H1 (cell line): ENCODE results near the gene MBTPS2. TPM values are rescaled to one million over a fixed set of nuclear protein-coding genes. Genes with fewer than 3 reads are reported as not detected.

Experiments used
- CTCF ChIA-PET: fragments of 300-600 bp; sonication (Branson Sonifier 250); formaldehyde crosslinking; loops from one replicate; lab custom pipeline; 2021; ENCODE audit not compliant: partially characterized antibody; lab: Charles Lee
- POLR2A ChIA-PET: fragments of 300-600 bp; sonication (Branson Sonifier 250); formaldehyde crosslinking; loops from one replicate; lab custom pipeline; 2021; ENCODE audit warnings: inconsistent platforms; ENCODE audit not compliant: partially characterized antibody; lab: Charles Lee
- DNase-seq, 2 experiments: peaks; one replicate each; pipeline versions ENCODE4 v3.0.0 to v3.0.0-alpha.2; 2010 to 2022; ENCODE audit warnings: low spot score in 2 of 2, low read depth in 1 of 2, mixed read lengths in 1 of 2
- FAIRE-seq: peaks from 2 replicates; lab custom pipeline; 2011; peaks lifted over from hg19 to GRCh38; lab: Jason Lieb, UNC
- H2AFZ ChIP-seq: 2 replicates; pipeline ENCODE4 v1.8.1; 2012; ENCODE audit warnings: low read length, inconsistent platforms
- H2AK5ac ChIP-seq: 2 replicates; pipeline ENCODE4 v1.6.1; 2013; ENCODE audit warnings: low read depth, low read length
- H2BK120ac ChIP-seq: replicated peaks from 2 replicates; pipeline ENCODE3; 2013; ENCODE audit warnings: low read depth, low read length, inconsistent platforms
- H2BK12ac ChIP-seq: 2 replicates; pipeline ENCODE4 v1.6.1; 2013; ENCODE audit warnings: low read depth, low read length
- H2BK15ac ChIP-seq: 2 replicates; pipeline ENCODE4 v1.6.1; 2013; ENCODE audit warnings: low read length
- H2BK20ac ChIP-seq: 2 replicates; pipeline ENCODE4 v1.6.1; 2013; ENCODE audit warnings: low read length
- H2BK5ac ChIP-seq: 2 replicates; pipeline ENCODE4 v1.6.1; 2013; ENCODE audit warnings: low read depth, low read length
- H3K14ac ChIP-seq: 2 replicates; pipeline ENCODE4 v1.6.1; 2013; ENCODE audit warnings: inconsistent platforms; ENCODE audit not compliant: insufficient read length
- H3K18ac ChIP-seq: 2 replicates; pipeline ENCODE4 v1.6.1; 2013; ENCODE audit warnings: low read length; ENCODE audit errors: extremely low read depth
- H3K23ac ChIP-seq: 2 replicates; pipeline ENCODE4 v1.6.1; 2013; ENCODE audit warnings: inconsistent platforms; ENCODE audit not compliant: insufficient read length
- H3K23me2 ChIP-seq: 2 replicates; pipeline ENCODE4 v1.6.1; 2013; ENCODE audit warnings: low read depth, low read length
- H3K27ac ChIP-seq: 2 replicates; pipeline ENCODE4 v1.6.1; 2011; ENCODE audit warnings: low read depth, low read length, inconsistent platforms
- H3K27me3 ChIP-seq, 4 experiments: replicated peaks in 1 of 4; 1 replicate in 1 of 4; 2 replicates in 3 of 4; pipeline versions ENCODE4 v1.6.1 to v1.8.1; 2011 to 2013; ENCODE audit warnings: low read length in 3 of 4, mild to moderate bottlenecking in 3 of 4, inconsistent platforms in 2 of 4, mixed read lengths in 2 of 4, moderate library complexity in 1 of 4; ENCODE audit not compliant: control insufficient read depth in 3 of 4, insufficient read depth in 3 of 4; ENCODE audit errors: extremely low read depth in 1 of 4
- H3K36me3 ChIP-seq, 4 experiments: 2 replicates each; pipeline versions ENCODE4 v1.6.1 to v1.8.1; 2011 to 2013; ENCODE audit warnings: mild to moderate bottlenecking in 4 of 4, low read length in 3 of 4, moderate library complexity in 2 of 4, control low read depth in 1 of 4, inconsistent platforms in 1 of 4; ENCODE audit not compliant: insufficient read depth in 4 of 4, control insufficient read depth in 2 of 4
- H3K4ac ChIP-seq: replicated peaks from 2 replicates; pipeline ENCODE3; 2013; ENCODE audit warnings: low read length, low read depth, mixed read lengths, inconsistent platforms; ENCODE audit not compliant: insufficient read length
- H3K4me1 ChIP-seq, 4 experiments: replicated peaks in 1 of 4; 1 replicate in 1 of 4; 2 replicates in 3 of 4; pipeline versions ENCODE4 v1.6.1 to v1.8.1; 2011 to 2013; ENCODE audit warnings: low read length in 3 of 4, inconsistent platforms in 2 of 4, mixed read lengths in 1 of 4; ENCODE audit not compliant: insufficient read depth in 4 of 4, control insufficient read depth in 3 of 4
- H3K4me2 ChIP-seq, 2 experiments: 2 replicates each; pipeline versions ENCODE4 v1.6.1 to v1.8.1; 2011 to 2013; ENCODE audit warnings: low read depth in 2 of 2, low read length in 2 of 2, control low read depth in 1 of 2, inconsistent platforms in 1 of 2, mild to moderate bottlenecking in 1 of 2; ENCODE audit not compliant: insufficient read depth in 1 of 2
- H3K4me3 ChIP-seq, 4 experiments: fragments of 200-600, 300-600 bp in 1 of 4; sonication (generic), shearing (Covaris generic), sonication (Bioruptor Twin) in 1 of 4; 2 replicates each; pipeline versions ENCODE4 v1.5.1 to v1.8.1; 2011 to 2016; ENCODE audit warnings: low read length in 4 of 4, low read depth in 3 of 4, control low read depth in 2 of 4, inconsistent platforms in 2 of 4, mild to moderate bottlenecking in 2 of 4, mixed read lengths in 1 of 4, moderate library complexity in 1 of 4; ENCODE audit not compliant: insufficient read depth in 2 of 4; ENCODE audit errors: extremely low read depth in 1 of 4
- H3K56ac ChIP-seq: replicated peaks from 2 replicates; pipeline ENCODE3; 2013; ENCODE audit warnings: low read depth, mild to moderate bottlenecking, mixed read lengths, low read length, inconsistent platforms; ENCODE audit not compliant: insufficient read length
- H3K79me1 ChIP-seq: 2 replicates; pipeline ENCODE4 v1.6.1; 2013; ENCODE audit warnings: low read depth, low read length, control low read depth
- H3K79me2 ChIP-seq, 2 experiments: 2 replicates each; pipeline versions ENCODE4 v1.6.1 to v1.8.1; 2012 to 2013; ENCODE audit warnings: low read length in 2 of 2, mild to moderate bottlenecking in 2 of 2, inconsistent platforms in 1 of 2; ENCODE audit not compliant: insufficient read depth in 2 of 2, control insufficient read depth in 1 of 2
- H3K9ac ChIP-seq, 4 experiments: replicated peaks in 1 of 4; 1 replicate in 1 of 4; 2 replicates in 3 of 4; pipeline versions ENCODE4 v1.6.1 to v1.8.1; 2011 to 2013; ENCODE audit warnings: low read depth in 3 of 4, low read length in 3 of 4, control low read depth in 2 of 4, mild to moderate bottlenecking in 2 of 4, moderate library complexity in 2 of 4, inconsistent platforms in 1 of 4; ENCODE audit errors: extremely low read depth in 1 of 4
- H3K9me3 ChIP-seq, 2 experiments: 2 replicates each; pipeline versions ENCODE4 v1.6.1 to v1.8.1; 2012 to 2013; ENCODE audit warnings: mild to moderate bottlenecking in 2 of 2, moderate library complexity in 2 of 2, control low read depth in 1 of 2, inconsistent platforms in 1 of 2, low read depth in 1 of 2, low read length in 1 of 2, mixed read lengths in 1 of 2; ENCODE audit not compliant: insufficient read depth in 2 of 2
- H4K20me1 ChIP-seq, 2 experiments: replicated peaks in 1 of 2; 2 replicates each; pipeline versions ENCODE3 to v1.8.1; 2011 to 2013; ENCODE audit warnings: inconsistent platforms in 2 of 2, low read length in 2 of 2, mild to moderate bottlenecking in 1 of 2; ENCODE audit not compliant: insufficient read depth in 2 of 2, control insufficient read depth in 1 of 2
- H4K5ac ChIP-seq: 2 replicates; pipeline ENCODE4 v1.6.1; 2013; ENCODE audit warnings: low read length, low read depth, mixed read lengths, inconsistent platforms; ENCODE audit not compliant: insufficient read length
- H4K8ac ChIP-seq: 2 replicates; pipeline ENCODE4 v1.8.0; 2013; ENCODE audit warnings: mild to moderate bottlenecking, moderate library complexity, low read length, inconsistent platforms; ENCODE audit not compliant: insufficient read depth; ENCODE audit errors: extremely low read depth
- H4K91ac ChIP-seq: replicated peaks from 2 replicates; pipeline ENCODE3; 2013; ENCODE audit warnings: low read length, mixed read lengths, inconsistent platforms; ENCODE audit not compliant: insufficient read length
- CHD1 ChIP-seq: IDR thresholded peaks from 2 replicates; pipeline ENCODE4 v1.6.1; 2012; ENCODE audit warnings: low read depth, low read length, improper control_type of control experiment
- CTBP2 ChIP-seq: IDR thresholded peaks from 2 replicates; pipeline ENCODE4 v1.7.0; 2011; ENCODE audit warnings: borderline replicate concordance, mild to moderate bottlenecking, moderate library complexity, mixed read lengths, low read length; ENCODE audit not compliant: insufficient read depth, insufficient read length
- EZH2 ChIP-seq: fragments of 200-600 bp; sonication (generic); IDR thresholded peaks from 2 replicates; pipeline ENCODE4 v1.7.1; 2012; ENCODE audit warnings: low read depth, mild to moderate bottlenecking, moderate library complexity, low read length, inconsistent platforms; ENCODE audit not compliant: severe bottlenecking
- FOSL1 ChIP-seq: IDR thresholded peaks from 2 replicates; pipeline ENCODE4 v1.6.1; 2011; ENCODE audit warnings: mild to moderate bottlenecking, low read depth, low read length, moderate library complexity; ENCODE audit not compliant: insufficient read depth
- KDM1A ChIP-seq: fragments of 200-600, 300-600 bp; sonication (generic); IDR thresholded peaks from 2 replicates; pipeline ENCODE4 v1.7.1; 2016; ENCODE audit warnings: mild to moderate bottlenecking, low read length, borderline replicate concordance
- KDM4A ChIP-seq: IDR thresholded peaks from one replicate; pipeline ENCODE4 v1.7.1; 2012; ENCODE audit warnings: low read depth, mild to moderate bottlenecking, moderate library complexity, low read length, inconsistent platforms; ENCODE audit not compliant: severe bottlenecking
- MAFK ChIP-seq: IDR thresholded peaks from 2 replicates; pipeline ENCODE4 v1.6.1; 2012; ENCODE audit warnings: low read depth, mild to moderate bottlenecking, improper control_type of control experiment, low read length
- SIRT6 ChIP-seq: IDR thresholded peaks from one replicate; pipeline ENCODE4 v1.7.1; 2012; ENCODE audit warnings: low read length, inconsistent platforms
- SP1 ChIP-seq: IDR thresholded peaks from 2 replicates; pipeline ENCODE4 v1.6.1; 2011; ENCODE audit warnings: low read depth, low read length
- TAF7 ChIP-seq: optimal IDR thresholded peaks from 2 replicates; pipeline ENCODE3; 2011; ENCODE audit warnings: low read depth, mild to moderate bottlenecking, inconsistent platforms, low read length, moderate library complexity, borderline replicate concordance
- TCF12 ChIP-seq: IDR thresholded peaks from 2 replicates; pipeline ENCODE4 v1.6.1; 2011; ENCODE audit warnings: low read depth, mild to moderate bottlenecking, low read length
- WGBS, 2 experiments: shearing (Covaris generic) in 1 of 2; methylation state at CpG; one replicate each; pipeline versions ENCODE4 v1.1.6 to v1.1.7; 2013 to 2015; ENCODE audit warnings: low lambda C conversion rate in 2 of 2, mixed read lengths in 2 of 2, inconsistent platforms in 1 of 2, low coverage in 1 of 2, missing lambda C conversion rate in 1 of 2; ENCODE audit not compliant: insufficient replicate concordance in 2 of 2, insufficient coverage in 1 of 2, insufficient read length in 1 of 2; ENCODE audit errors: extremely low coverage in 1 of 2, missing lambda C conversion rate in 1 of 2; 5-methylcytosine and 5-hydroxymethylcytosine counted together
- polyA plus RNA-seq, 7 experiments: library from polyadenylated mRNA; depleted of rRNA in 3 of 7; stranded (reverse) in 5 of 7; unstranded in 2 of 7; fragments of >200 nt in 5 of 7; fragments of 200-250 nt in 2 of 7; gene quantifications; 1 replicate in 5 of 7; 2 replicates in 1 of 7; 4 replicates in 1 of 7; pipeline versions ENCODE4 v1.2.1 to v1.2.3, GENCODE V29; 2011 to 2013; ENCODE audit warnings: missing spikeins in 2 of 7, mixed read lengths in 2 of 7
- total RNA-seq: library from RNA; stranded (reverse); fragmentation: NEBNext Ultra II Directional; extraction: Animal tissue kit (Norgen Biotek cat#: 25700); gene quantifications from 2 replicates; pipeline ENCODE4 v1.2.1, GENCODE V29; 2021

The MBTPS2 gene
- total and polyA plus RNA-seq, 2 of the 8 experiments (the other 6 are each of a cell fraction or from before 2014, with no cell fraction given): 4.3 to 7.4 TPM

- Histone ChIP-seq H4K20me1 (no peaks in the 10 kb centered on the region), H3K14ac (no peak overlapping the region), H3K36me3 (no peaks in the 10 kb centered on the region), H2AK5ac (no peak overlapping the region), H3K9ac (no peak overlapping the region), H2BK12ac (no peak overlapping the region), H3K23me2 (no peaks in the 10 kb centered on the region), H3K9me3 (no peaks in the 10 kb centered on the region), H3K27ac (no peak overlapping the region), H2BK120ac (no peak overlapping the region), H2BK20ac (no peak overlapping the region), H2BK5ac (no peak overlapping the region), H2BK15ac (no peak overlapping the region), H4K8ac (no peak overlapping the region), H3K4me3 (no peak overlapping the region), H3K18ac (no peak overlapping the region), H3K4me2 (no peak overlapping the region), H3K4ac (no peak overlapping the region), H4K5ac (no peak overlapping the region), H3K4me1 (no peaks in the 10 kb centered on the region; a peak in 1 of 7 replicates), H3K23ac (no peak overlapping the region), H3K79me2 (no peaks in the 10 kb centered on the region), H3K56ac (no peak overlapping the region)
- DNase-seq (no peak), FAIRE-seq (no peak)
- CTCF ChIA-PET: interaction anchor here (1.2 to 2.2 kb wide), 2 partner anchors 38 to 42 kb away, joined by 3 to 9 read pairs; no protein-coding TSS in a partner anchor
- TF ChIP-seq CHD1 (no peak), MAFK (no peak), SIRT6 (no peak), SP1 (no peak), TCF12 (no peak), TAF7 (no peak), FOSL1 (no peak), KDM1A (no peak), KDM4A (no peak), CTBP2 (no peak), EZH2 (no peak)
- TF ChIP-seq, all 59 proteins: peak for 0
- POLR2A ChIA-PET: interaction anchor here (1.0 kb wide), 1 partner anchor 8 kb away, joined by 4 read pairs; no protein-coding TSS in a partner anchor
- no peak overlapping the region for H4K91ac ChIP-seq
- no peak overlapping the region for H2AFZ ChIP-seq
- 100% methylated on average over 2 of the region's 3 CpGs; no CpG with 5 or more reads in 1 of the 2 experiments for WGBS, 2 experiments
- no peaks in the 10 kb centered on the region for H3K27me3 ChIP-seq
- H3K79me1 ChIP-seq: no peaks in the 10 kb centered on the region
Observed at GRCh38 chrX:21934414-21934813, 95.0 kb downstream of the MBTPS2 start.
